Midbrain (tissue), 1 donor: ENCODE results near the gene SERPINE2.
"Not testable (repeated sequence)": the region's sequence is repeated elsewhere in the genome, so short reads cannot be mapped to it uniquely, and the experiment has no call there.

ENCODE experiments used
- DNase-seq: peaks from one replicate; lab custom pipeline; 2025; lab: John Stamatoyannopoulos, UW

Gene SERPINE2

GRCh38 chr2:224014336-224014735 lies 24.8 kb downstream of the SERPINE2 start:
- DNase-seq = no peak

- DNase-seq = no peak
Measured at GRCh38 chr2:224011837-224012236, 27.2 kb downstream of the SERPINE2 start.

- DNase-seq = peak; percentile 17
Measured at GRCh38 chr2:224009605-224010315, 29.3 kb downstream of the SERPINE2 start.

DNA sequence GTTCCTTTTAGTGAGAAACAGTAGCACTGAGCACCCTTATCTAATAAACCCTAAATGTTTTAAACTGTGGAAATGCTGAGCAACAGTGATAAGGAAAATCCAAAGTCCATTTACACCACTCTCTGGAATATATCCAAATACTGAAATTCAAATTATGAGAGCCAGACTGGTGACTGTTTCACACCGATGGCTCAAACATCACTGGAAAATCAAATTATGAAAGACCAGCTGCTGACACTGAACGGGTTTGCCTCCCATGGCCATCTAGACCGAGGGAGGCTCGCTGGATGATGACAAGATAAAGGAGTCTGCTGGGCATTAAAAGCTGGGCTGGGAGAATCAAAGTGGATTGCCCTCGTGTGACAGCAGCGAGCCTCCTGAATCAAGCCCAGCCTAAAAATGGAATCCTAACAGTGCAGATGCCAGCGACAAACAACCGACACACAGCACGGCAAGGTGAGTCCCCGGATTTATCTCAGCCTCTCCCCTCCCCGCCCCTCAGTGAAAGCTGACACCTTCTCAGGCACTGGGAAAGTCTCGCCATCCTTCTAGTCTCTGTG lies 30.3 kb downstream of the SERPINE2 start:
- DNase-seq = no peak

GRCh38 chr2:224004105-224004695 lies 34.9 kb downstream of the SERPINE2 start:
- peak; percentile 50 for DNase-seq

DNA sequence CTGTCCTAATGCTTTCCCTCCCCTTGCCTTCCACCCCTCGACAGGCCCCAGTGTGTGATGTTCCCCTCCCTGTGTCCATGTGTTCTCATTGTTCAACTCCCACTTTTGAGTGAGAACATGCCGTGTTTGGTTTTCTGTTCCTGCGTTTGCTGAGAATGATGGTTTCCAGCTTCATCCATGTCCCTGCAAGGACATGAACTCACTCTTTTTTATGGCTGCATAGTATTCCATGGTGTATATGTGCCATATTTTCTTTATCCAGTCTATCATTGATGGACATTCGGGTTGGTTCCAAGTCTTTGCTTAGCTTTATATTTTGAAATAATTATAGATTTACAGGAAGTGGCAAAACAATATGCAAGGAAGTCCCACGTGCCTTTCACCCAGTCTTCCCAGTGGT lies 38.4 kb downstream of the SERPINE2 start:
- not testable (repeated sequence) for DNase-seq

DNA sequence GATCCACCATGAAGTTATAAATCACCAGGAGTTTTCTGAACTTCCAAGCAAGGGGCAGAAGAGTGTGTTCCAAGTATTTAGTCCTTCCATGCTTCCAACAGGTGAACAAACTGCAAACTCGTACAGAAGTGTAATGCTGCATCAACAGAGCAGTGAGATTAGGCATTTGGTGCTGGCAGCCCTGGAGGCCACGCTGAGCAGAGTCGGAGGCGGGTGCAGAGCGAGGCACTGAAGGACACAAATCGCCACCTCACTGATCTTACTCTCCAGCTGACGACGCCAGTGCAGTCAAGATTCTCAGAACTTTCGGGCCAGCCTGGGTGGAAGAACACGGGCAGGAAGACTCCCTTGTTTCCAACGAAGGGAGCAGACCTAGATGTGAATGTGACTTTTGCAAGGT lies 39.2 kb downstream of the SERPINE2 start:
- no peak for DNase-seq

DNA sequence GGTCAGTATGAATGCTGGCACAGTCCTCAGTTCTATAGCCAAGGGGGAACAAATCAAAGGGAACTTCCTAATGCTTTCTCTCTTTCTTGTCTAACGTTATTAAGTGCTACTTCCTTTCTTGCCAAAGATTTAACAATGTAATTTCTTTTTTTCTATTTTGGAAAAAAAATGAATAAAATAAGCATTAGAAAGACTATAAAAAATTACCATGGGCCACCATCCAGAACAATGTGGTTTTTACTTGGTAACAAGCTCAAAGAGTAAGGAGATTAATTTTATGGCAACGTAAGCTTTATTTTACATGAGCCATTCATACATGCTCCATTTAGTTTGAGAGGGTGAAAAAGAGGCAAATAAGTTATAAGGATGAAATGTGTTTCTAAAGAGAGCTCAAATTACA lies 40.1 kb downstream of the SERPINE2 start:
- DNase-seq = no peak

DNA sequence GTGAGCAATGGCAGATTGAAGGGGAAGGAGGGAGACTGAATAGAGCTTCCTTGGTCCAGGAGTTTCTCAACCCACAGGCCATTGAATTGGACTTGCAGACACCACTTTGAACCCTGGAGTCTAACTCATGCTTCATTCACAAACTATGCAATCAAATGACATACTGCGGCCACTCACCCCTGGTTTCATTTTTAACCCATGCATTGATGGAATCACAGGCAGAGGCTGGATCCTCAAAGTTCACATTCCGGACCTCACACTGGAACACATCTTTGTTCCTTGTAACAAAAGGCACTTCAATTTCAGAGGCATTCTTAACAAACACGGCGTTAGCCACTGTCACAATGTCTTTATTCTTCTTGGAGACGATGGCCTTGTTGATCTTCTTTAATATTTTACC lies 41.1 kb downstream of the SERPINE2 start:
- DNase-seq = no peak

GRCh38 chr2:223996391-223996790 lies 42.7 kb downstream of the SERPINE2 start:
- no peak for DNase-seq

DNA sequence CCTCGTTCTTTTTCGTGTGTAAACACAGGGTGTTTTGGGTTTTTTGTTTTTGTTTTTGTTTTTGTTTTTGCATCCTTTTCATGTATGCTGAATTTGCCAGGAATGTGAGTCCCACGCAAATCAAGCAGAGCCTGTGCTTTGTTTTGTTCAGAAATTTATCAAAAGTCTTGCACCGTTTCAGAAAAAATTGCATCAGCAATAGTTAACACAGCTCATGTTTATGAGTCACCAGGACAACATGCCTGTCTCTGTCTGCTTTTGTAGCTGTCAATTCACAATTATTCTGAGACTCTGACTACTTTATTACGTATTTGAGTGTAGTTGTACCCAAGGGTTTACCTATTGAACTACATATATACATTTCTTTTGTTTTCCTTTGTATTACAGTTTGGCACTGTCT lies 43.5 kb downstream of the SERPINE2 start:
- no peak for DNase-seq

- no peak for DNase-seq
Measured at GRCh38 chr2:223994562-223995162, 44.4 kb downstream of the SERPINE2 start.

DNA sequence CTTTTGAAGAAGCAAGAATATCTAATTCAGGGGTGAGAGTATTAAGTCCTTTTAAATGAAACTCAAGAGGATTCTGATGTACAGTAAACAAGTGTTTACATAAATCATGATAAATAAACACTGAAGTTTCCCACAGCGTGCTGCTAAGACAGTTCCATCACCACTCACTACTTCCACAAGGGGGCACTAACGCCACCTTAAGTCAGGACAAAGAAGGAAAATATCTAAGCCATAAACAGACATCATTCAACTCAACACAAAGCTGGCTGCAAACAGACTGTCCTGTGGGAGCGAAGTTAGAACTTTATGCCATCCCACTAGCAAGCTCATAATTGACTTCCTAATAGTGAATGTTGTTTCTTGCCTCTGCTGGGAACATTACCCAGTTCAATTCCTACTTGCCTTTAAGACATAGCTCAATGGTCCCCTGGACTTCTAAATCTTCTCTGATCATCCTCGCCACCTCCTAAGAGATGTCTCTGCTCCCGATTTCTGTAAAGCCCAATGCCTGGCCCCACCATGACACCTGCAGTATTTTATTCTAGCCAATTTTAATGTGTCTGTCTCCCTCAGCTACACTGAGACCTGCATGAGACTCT lies 45.4 kb downstream of the SERPINE2 start:
- peak; percentile 76 for DNase-seq

DNA sequence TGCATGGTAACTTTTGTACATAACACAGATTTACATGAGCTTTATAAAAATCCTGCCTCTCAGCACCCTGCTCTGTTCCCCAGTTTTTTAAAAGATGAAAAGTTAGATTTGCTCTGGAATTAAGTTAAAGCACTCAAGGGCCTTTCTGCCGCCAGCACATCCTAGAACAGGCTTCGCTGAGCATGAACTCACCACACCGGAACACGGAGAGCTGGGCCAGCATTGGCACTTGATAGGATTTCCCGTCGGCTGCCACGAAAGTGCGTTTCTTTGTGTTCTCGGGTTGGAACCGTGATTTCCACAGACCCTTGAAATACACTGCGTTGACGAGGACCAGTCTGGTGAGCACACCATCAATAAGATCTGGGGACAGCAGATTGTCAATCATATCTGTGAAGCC lies 47.5 kb downstream of the SERPINE2 start:
- no peak for DNase-seq

- DNase-seq = no peak
Measured at GRCh38 chr2:223989856-223990232, 49.2 kb downstream of the SERPINE2 start.

DNA sequence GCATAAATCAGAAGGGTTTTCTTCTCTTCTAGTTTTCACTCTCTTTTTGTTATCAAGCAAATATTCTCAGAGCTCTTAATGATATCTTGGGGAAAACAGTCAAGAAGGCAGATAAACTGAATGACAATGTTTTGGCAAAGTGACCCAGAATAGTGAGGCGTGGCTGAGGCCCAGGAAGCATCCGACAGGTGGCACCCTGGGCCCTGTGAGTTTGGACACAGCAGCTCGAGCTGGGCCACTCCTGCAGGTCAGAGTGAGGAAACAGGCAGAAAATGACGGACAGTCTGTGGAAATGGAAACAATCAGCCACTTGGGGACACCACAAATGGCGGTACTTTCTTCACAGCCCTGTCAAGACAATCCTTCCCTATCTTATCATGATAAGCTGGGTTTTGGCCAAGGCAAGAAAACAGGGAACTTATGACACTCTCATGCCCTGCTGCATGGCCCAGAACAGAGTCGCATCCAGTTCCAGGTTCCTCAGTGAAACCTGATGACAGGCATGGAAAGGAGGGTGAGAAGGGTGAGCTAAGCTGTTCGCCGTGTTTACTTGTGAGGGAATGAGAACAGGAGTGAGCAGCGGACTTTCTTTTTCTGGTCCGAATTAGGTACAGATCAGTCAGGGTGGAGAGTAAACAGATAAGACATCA lies 49.8 kb downstream of the SERPINE2 start:
- no peak for DNase-seq

DNA sequence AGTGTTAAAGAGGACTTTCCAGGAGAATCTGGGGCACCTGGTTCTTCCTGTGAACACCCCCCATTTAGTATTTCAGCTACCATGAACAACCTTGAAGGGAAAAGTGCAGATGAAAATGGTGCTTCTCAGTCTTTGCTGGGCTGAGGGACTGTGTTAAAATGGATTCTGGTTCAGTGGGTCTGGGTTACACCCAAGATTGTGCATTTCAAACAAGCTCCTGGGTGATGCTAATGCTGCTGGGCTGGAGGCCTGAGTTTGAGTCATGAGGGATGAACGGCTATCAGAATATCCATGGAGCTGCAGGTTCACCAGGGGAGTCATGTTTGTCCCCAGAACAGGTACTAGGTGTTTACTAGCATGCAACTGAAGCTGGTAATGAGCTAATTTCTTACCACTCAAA lies 57.8 kb downstream of the SERPINE2 start:
- no peak for DNase-seq

GRCh38 chr2:223980803-223981202 lies 58.3 kb downstream of the SERPINE2 start:
- no peak for DNase-seq

- no peak for DNase-seq
Measured at GRCh38 chr2:223980397-223980735, 58.7 kb downstream of the SERPINE2 start.

- DNase-seq = no peak
Measured at GRCh38 chr2:223979730-223980396, 59.2 kb downstream of the SERPINE2 start.

- DNase-seq = no peak
Measured at GRCh38 chr2:223978451-223978850, 60.6 kb downstream of the SERPINE2 start.
